GM19324 (cell line): ENCODE data around the gene AMER2.

Source experiments
- ATAC-seq: cut with Tn5 transposase; IDR thresholded peaks from one replicate; pipeline ENCODE4 v1.9.1; 2021; ENCODE audit warnings: mild to moderate bottlenecking, moderate library complexity; ENCODE audit not compliant: unreplicated experiment, low FRiP score

AMER2 gene

GRCh38 chr13:25186187-25186586 lies 14.1 kb upstream of the AMER2 start:
- ATAC-seq = peak; percentile 39

GRCh38 chr13:25181597-25181996 lies 9.5 kb upstream of the AMER2 start:
- ATAC-seq = peak; percentile 11

GRCh38 chr13:25180775-25181537 lies 8.9 kb upstream of the AMER2 start:
- ATAC-seq = peak; percentile 69

GRCh38 chr13:25179832-25180774 lies 8.0 kb upstream of the AMER2 start:
- no peak for ATAC-seq

- ATAC-seq = no peak
Observed at GRCh38 chr13:25179011-25179410, 6.9 kb upstream of the AMER2 start.

- no peak for ATAC-seq
Observed at GRCh38 chr13:25178070-25178469, 6.0 kb upstream of the AMER2 start.

GRCh38 chr13:25177636-25178035 lies 5.5 kb upstream of the AMER2 start:
- ATAC-seq = no peak

GRCh38 chr13:25177012-25177411 lies 4.9 kb upstream of the AMER2 start:
- ATAC-seq = no peak

- ATAC-seq = no peak
Observed at GRCh38 chr13:25175431-25175830, 3.3 kb upstream of the AMER2 start.

- no peak for ATAC-seq
Observed at GRCh38 chr13:25175026-25175425, 2.9 kb upstream of the AMER2 start.

GRCh38 chr13:25174304-25174703 lies 2.2 kb upstream of the AMER2 start:
- ATAC-seq = no peak

GRCh38 chr13:25172303-25172630 lies 179 bp upstream of the AMER2 start:
- ATAC-seq = no peak

- no peak for ATAC-seq
Observed at GRCh38 chr13:25171170-25171516, 945 bp downstream of the AMER2 start.

GRCh38 chr13:25170554-25171111 lies 1.5 kb downstream of the AMER2 start:
- ATAC-seq = no peak

- no peak for ATAC-seq
Observed at GRCh38 chr13:25169951-25170553, 2.0 kb downstream of the AMER2 start.

- no peak for ATAC-seq
Observed at GRCh38 chr13:25169356-25169755, 2.7 kb downstream of the AMER2 start.

- ATAC-seq = no peak
Observed at GRCh38 chr13:25168790-25169189, 3.3 kb downstream of the AMER2 start.

- ATAC-seq = no peak
Observed at GRCh38 chr13:25167382-25168174, 4.5 kb downstream of the AMER2 start.

- ATAC-seq = no peak
Observed at GRCh38 chr13:25166306-25166705, 5.8 kb downstream of the AMER2 start.

- ATAC-seq = no peak
Observed at GRCh38 chr13:25165663-25166062, 6.4 kb downstream of the AMER2 start.
